Measurements from ENCODE around the gene ERN2.

DNA sequence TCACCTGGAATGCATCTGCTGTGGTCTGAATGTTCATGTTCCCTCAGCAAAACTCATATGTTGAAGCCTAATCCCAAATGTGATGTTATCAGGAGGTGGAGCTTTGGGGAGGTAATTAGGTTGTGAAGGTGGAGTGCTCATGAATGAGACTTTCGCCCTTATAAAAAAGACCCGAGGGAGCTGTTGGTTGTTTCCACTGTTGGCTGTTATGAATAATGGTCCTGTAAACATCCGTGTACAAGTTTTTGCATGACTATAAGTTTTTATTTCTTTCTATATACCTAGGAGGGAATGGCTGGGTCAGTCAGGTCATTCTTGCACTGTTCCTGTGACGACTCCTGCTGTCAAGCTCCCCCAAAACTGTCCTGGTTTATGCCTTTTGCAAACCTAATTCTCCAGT, 32.2 kb upstream of the ERN2 start:
- TF ChIP-seq CTCF (conservative IDR thresholded peaks at IDR 0.05 in 1 of 2, IDR thresholded peaks at IDR 0.05 in 1 of 2; ENCODE audit: low read depth in 1 of 2, low read length in 2 of 2) (no peak), EZH2 (IDR thresholded peaks at IDR 0.05; ENCODE audit: low read length, missing control alignments) (no peak)

Data from fibroblast of lung (primary cell).